Endodermal cell (in vitro differentiated cells): ENCODE results near the gene KCNA4. TPM values are rescaled to one million over a fixed set of nuclear protein-coding genes. Genes with fewer than 3 reads are reported as not detected.
"Not testable (repeated sequence)": the region's sequence is repeated elsewhere in the genome, so short reads cannot be mapped to it uniquely, and the experiment has no call there.

Experiments
- DNase-seq: peaks from one replicate; pipeline ENCODE4 v3.0.0-alpha.2; 2017
- H3K27ac ChIP-seq: 2 replicates; pipeline ENCODE4 v1.5.1; 2013; ENCODE audit warnings: mild to moderate bottlenecking, low read depth, low read length, moderate library complexity
- H3K27me3 ChIP-seq: 2 replicates; pipeline ENCODE4 v1.6.1; 2013; ENCODE audit warnings: mild to moderate bottlenecking, low read length, moderate library complexity; ENCODE audit not compliant: insufficient read depth, control insufficient read depth, poor library complexity, severe bottlenecking
- H3K36me3 ChIP-seq: 2 replicates; pipeline ENCODE4 v1.7.0; 2013; ENCODE audit warnings: mild to moderate bottlenecking, low read length, moderate library complexity; ENCODE audit not compliant: control insufficient read depth, insufficient read depth
- H3K4me1 ChIP-seq: one replicate; pipeline ENCODE4 v1.7.0; 2013; ENCODE audit warnings: low read length; ENCODE audit not compliant: control insufficient read depth, insufficient read depth
- H3K4me3 ChIP-seq: 2 replicates; pipeline ENCODE4 v1.5.1; 2013; ENCODE audit warnings: mild to moderate bottlenecking, low read length, moderate library complexity
- H3K9ac ChIP-seq: 2 replicates; pipeline ENCODE4 v1.6.1; 2013; ENCODE audit warnings: mild to moderate bottlenecking, low read length, moderate library complexity; ENCODE audit not compliant: poor library complexity, severe bottlenecking; ENCODE audit errors: extremely low read depth
- H3K9me3 ChIP-seq: 2 replicates; pipeline ENCODE4 v1.6.1; 2013; ENCODE audit warnings: mild to moderate bottlenecking, low read length, moderate library complexity; ENCODE audit not compliant: control insufficient read depth
- H3K27ac Mint-ChIP-seq: 2 replicates; pipeline ENCODE4 v1.8.0; 2020; ENCODE audit warnings: mixed read lengths
- H3K27me3 Mint-ChIP-seq: 2 replicates; pipeline ENCODE4 v1.8.0; 2021; ENCODE audit warnings: mild to moderate bottlenecking, mixed read lengths; ENCODE audit not compliant: insufficient read depth
- H3K36me3 Mint-ChIP-seq: 2 replicates; pipeline ENCODE4 v1.8.0; 2020; ENCODE audit warnings: low read depth, mixed read lengths
- H3K4me1 Mint-ChIP-seq: 2 replicates; pipeline ENCODE4 v1.8.0; 2020; ENCODE audit warnings: mixed read lengths
- H3K4me3 Mint-ChIP-seq: 2 replicates; pipeline ENCODE4 v1.8.0; 2020; ENCODE audit warnings: mild to moderate bottlenecking, moderate library complexity, mixed read lengths
- H3K9me3 Mint-ChIP-seq: 2 replicates; pipeline ENCODE4 v1.8.0; 2020; ENCODE audit warnings: mild to moderate bottlenecking, mixed read lengths
- CTCF ChIP-seq: fragments of 200-600 bp; sonication (generic); conservative IDR thresholded peaks from 2 replicates; pipeline ENCODE4 v1.5.0; 2021; ENCODE audit warnings: antibody characterized with exemption, mild to moderate bottlenecking
- WGBS, 2 experiments: methylation state at CpG; one replicate each; pipeline versions ENCODE4 v1.1.5 to v1.1.7; 2013; ENCODE audit warnings: missing lambda C conversion rate in 2 of 2, mixed read lengths in 1 of 2; ENCODE audit not compliant: insufficient coverage in 1 of 2, insufficient read length in 1 of 2; 5-methylcytosine and 5-hydroxymethylcytosine counted together
- total RNA-seq, 2 donors: library from RNA; stranded (reverse); fragmentation: NEBNext Ultra II Directional in 1 of 2; extraction: Animal tissue kit (Norgen Biotek cat#: 25700) in 1 of 2; gene quantifications; 2 replicates in 1 of 2; 3 replicates in 1 of 2; pipeline ENCODE4 v1.2.1, GENCODE V29; 2021

Gene KCNA4
- total RNA-seq, 2 donors from 2014 or later, result 0.55 TPM; not detected in 1

GRCh38 chr11:29978549-29978948, 38.3 kb downstream of the KCNA4 start:
- H3K9me3 ChIP-seq, result no peaks in the 10 kb centered on the region
- no peak for TF ChIP-seq CTCF
- no peaks in the 10 kb centered on the region for H3K36me3 ChIP-seq
- Mint-ChIP-seq H3K9me3 (peaks cover 22% of the 10 kb centered on the region), H3K27me3 (peaks cover 57% of the 10 kb centered on the region), H3K27ac (no peak overlapping the region), H3K4me3 (no peak overlapping the region), H3K36me3 (peaks cover 4% of the 10 kb centered on the region), H3K4me1 (peaks cover 24% of the 10 kb centered on the region)
- peaks cover 41% of the 10 kb centered on the region for H3K27me3 ChIP-seq
- no peaks in the 10 kb centered on the region for H3K4me1 ChIP-seq
- H3K27ac ChIP-seq, result no peak overlapping the region
- 80 to 87% methylated on average over 1 to 2 of the region's 2 CpGs for WGBS, 2 experiments
- H3K9ac ChIP-seq, result no peak overlapping the region
- DNase-seq, result no peak
- no peak overlapping the region for H3K4me3 ChIP-seq

GRCh38 chr11:29975580-29975979, 41.2 kb downstream of the KCNA4 start:
- H3K4me3 Mint-ChIP-seq, H3K36me3 ChIP-seq, H3K36me3 Mint-ChIP-seq, H3K4me3 ChIP-seq, H3K9ac ChIP-seq, H3K9me3 ChIP-seq, H3K27ac Mint-ChIP-seq, DNase-seq, H3K27ac ChIP-seq, H3K4me1 ChIP-seq: not testable (repeated sequence)
- peaks cover 14% of the 10 kb centered on the region for H3K27me3 ChIP-seq
- WGBS, 2 experiments, result 80 to 94% methylated on average over 1 to 10 of the region's 10 CpGs
- Mint-ChIP-seq H3K27me3 (peaks cover 42% of the 10 kb centered on the region), H3K4me1 (peaks cover 25% of the 10 kb centered on the region), H3K9me3 (peaks cover 23% of the 10 kb centered on the region)

GRCh38 chr11:29963796-29964195, 53.0 kb downstream of the KCNA4 start:
- no peak for TF ChIP-seq CTCF
- Histone ChIP-seq H3K27me3 (no peaks in the 10 kb centered on the region), H3K36me3 (no peaks in the 10 kb centered on the region), H3K9me3 (no peaks in the 10 kb centered on the region), H3K9ac (no peak overlapping the region), H3K4me1 (no peaks in the 10 kb centered on the region), H3K27ac (no peak overlapping the region), H3K4me3 (no peak overlapping the region)
- Mint-ChIP-seq H3K4me3 (no peak overlapping the region), H3K27me3 (no peaks in the 10 kb centered on the region), H3K27ac (no peak overlapping the region), H3K9me3 (no peaks in the 10 kb centered on the region), H3K4me1 (peaks cover 19% of the 10 kb centered on the region), H3K36me3 (no peaks in the 10 kb centered on the region)
- no peak for DNase-seq
- 96 to 100% methylated on average over 2 of the region's 2 CpGs for WGBS, 2 experiments

GRCh38 chr11:29963036-29963435, 53.8 kb downstream of the KCNA4 start:
- H3K4me3 Mint-ChIP-seq, result no peak overlapping the region
- WGBS, 2 experiments, result 92 to 100% methylated on average over 1 to 2 of the region's 2 CpGs
- Histone ChIP-seq H3K27ac (no peak overlapping the region), H3K27me3 (no peaks in the 10 kb centered on the region), H3K4me3 (no peak overlapping the region), H3K4me1 (no peaks in the 10 kb centered on the region), H3K36me3 (no peaks in the 10 kb centered on the region), H3K9ac (no peak overlapping the region), H3K9me3 (no peaks in the 10 kb centered on the region)
- no peak overlapping the region for H3K27ac Mint-ChIP-seq
- no peak for DNase-seq
- H3K9me3 Mint-ChIP-seq, result no peaks in the 10 kb centered on the region
- H3K27me3 Mint-ChIP-seq, result no peaks in the 10 kb centered on the region
- H3K4me1 Mint-ChIP-seq, result peaks cover 21% of the 10 kb centered on the region
- H3K36me3 Mint-ChIP-seq, result no peaks in the 10 kb centered on the region
- no peak for TF ChIP-seq CTCF
